Measurements from ENCODE around the gene MACO1. TPM values are rescaled to one million over a fixed set of nuclear protein-coding genes. Genes with fewer than 3 reads are reported as not detected.

MACO1 gene
- total RNA-seq, 1 experiment from 2014 or later = 22.9 TPM

DNA sequence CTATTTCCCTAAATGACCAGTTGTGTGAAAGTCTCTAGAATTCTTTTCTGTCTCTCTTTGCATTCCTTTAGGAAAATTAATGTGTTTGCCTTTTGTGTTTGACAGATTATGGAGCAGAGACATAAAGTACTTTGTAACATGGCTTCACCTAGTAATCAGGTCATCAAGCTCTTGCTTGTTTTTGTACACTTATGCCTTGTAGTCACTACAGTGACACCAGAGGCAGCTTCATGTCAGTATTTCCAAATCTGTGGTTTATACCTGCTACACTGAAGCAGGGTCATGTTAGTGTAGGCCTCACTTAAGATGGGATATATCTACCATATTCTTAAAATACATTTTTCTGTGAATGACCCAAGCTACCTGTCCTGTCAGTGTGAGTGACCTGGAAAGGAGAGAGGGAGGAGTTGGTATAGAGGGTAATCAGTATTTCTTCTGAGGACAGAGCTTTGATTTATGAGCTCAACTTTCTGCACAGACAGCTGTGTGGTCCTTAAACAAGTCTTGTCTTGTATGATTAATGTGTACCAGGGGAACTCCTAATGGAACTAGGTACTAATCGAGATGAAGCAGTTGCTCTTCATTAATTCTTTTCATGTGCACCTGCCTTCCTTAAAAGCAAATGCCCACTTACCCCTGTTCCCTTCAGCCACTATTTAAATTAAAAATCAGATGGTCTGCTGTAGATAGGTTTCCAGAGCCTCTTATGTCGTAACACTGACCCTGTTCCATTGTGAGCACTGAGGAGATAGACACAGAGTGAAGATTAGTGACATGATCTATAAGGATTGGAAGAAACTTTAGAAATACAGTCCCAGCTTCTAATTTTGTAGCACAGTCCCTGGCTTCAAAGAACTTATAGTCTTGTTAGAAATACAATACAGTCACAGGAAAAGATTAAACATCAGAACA lies 45.7 kb downstream of the MACO1 start:
- POLR2A ChIA-PET (ENCODE audit: low non-redundant PET) = no interaction called here
- peaks cover 3% of the 10 kb centered on the region for H3K4me1 ChIP-seq (ENCODE audit: insufficient read depth, low read length, poor library complexity, severe bottlenecking)
- TF ChIP-seq CTCF (conservative IDR thresholded peaks at IDR 0.05; ENCODE audit: low read depth, low read length) (no peak), EZH2 (IDR thresholded peaks at IDR 0.05; ENCODE audit: borderline replicate concordance, low read depth, low read length, poor library complexity, severe bottlenecking) (no peak)

GRCh38 chr1:25477448-25478034 lies 46.8 kb downstream of the MACO1 start:
- H3K9me3 ChIP-seq (ENCODE audit: low read depth, low read length, poor library complexity, severe bottlenecking) = no peaks in the 10 kb centered on the region
- BruUV-seq (replicated peaks) = no TSS peak
- H3K27me3 ChIP-seq (replicated peaks; ENCODE audit: insufficient read depth, low read depth, low read length, poor library complexity) = no peaks in the 10 kb centered on the region
- CTCF ChIA-PET = no interaction called here
- peaks cover 3% of the 10 kb centered on the region for H3K4me1 ChIP-seq (ENCODE audit: insufficient read depth, low read length, poor library complexity, severe bottlenecking)
- H3K4me3 ChIP-seq (ENCODE audit: low read depth, low read length, poor library complexity, severe bottlenecking) = no peak overlapping the region
- no peak overlapping the region for H3K27ac ChIP-seq (ENCODE audit: low read depth, low read length, poor library complexity, severe bottlenecking)
- H3K36me3 ChIP-seq (ENCODE audit: insufficient read depth, low read length, poor library complexity, severe bottlenecking) = no peaks in the 10 kb centered on the region
- DNase-seq (ENCODE audit: low spot score) = no peak
- intact Hi-C loops (cut with micrococcal nuclease; ENCODE audit: unreplicated experiment) = no loop called here
- POLR2A ChIA-PET (ENCODE audit: low non-redundant PET) = no interaction called here
- TF ChIP-seq CTCF (conservative IDR thresholded peaks at IDR 0.05; ENCODE audit: low read depth, low read length) (no peak), EZH2 (IDR thresholded peaks at IDR 0.05; ENCODE audit: borderline replicate concordance, low read depth, low read length, poor library complexity, severe bottlenecking) (no peak)

More for the DNA sequence above, 45.7 kb downstream of the MACO1 start:
- no peaks in the 10 kb centered on the region for H3K27me3 ChIP-seq (replicated peaks; ENCODE audit: insufficient read depth, low read depth, low read length, poor library complexity)
- no peak overlapping the region for H3K4me3 ChIP-seq (ENCODE audit: low read depth, low read length, poor library complexity, severe bottlenecking)
- H3K9me3 ChIP-seq (ENCODE audit: low read depth, low read length, poor library complexity, severe bottlenecking) = no peaks in the 10 kb centered on the region
- intact Hi-C loops (cut with micrococcal nuclease; ENCODE audit: unreplicated experiment) = no loop called here
- no peak overlapping the region for H3K27ac ChIP-seq (ENCODE audit: low read depth, low read length, poor library complexity, severe bottlenecking)
- CTCF ChIA-PET = interaction anchor here (0.5 kb wide), 1 partner anchor 23 kb away, joined by 5 read pairs; no protein-coding TSS in a partner anchor
- no TSS peak for BruUV-seq (replicated peaks)
- no peak for DNase-seq (ENCODE audit: low spot score)
- H3K36me3 ChIP-seq (ENCODE audit: insufficient read depth, low read length, poor library complexity, severe bottlenecking) = no peaks in the 10 kb centered on the region

DNA sequence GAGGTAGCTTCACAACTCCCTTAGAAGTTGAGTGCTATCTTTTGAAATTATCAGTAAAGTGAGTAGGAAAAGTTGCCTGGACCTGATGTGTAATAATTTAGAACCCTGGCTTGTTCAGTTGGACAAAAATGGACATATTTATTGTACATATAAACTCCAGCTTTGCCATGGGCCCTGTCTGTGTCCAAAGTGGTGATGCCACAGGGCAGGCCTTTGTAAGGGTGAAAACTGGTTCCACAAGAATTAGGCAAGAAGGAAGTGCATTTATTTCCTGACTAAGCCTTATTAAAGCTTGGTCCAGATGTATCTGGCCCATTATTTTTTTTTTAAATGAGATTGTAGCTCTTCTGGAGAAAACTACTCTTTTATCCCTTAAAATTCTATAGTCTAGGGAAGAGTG lies 47.9 kb downstream of the MACO1 start:
- Histone ChIP-seq H3K4me1 (ENCODE audit: insufficient read depth, low read length, poor library complexity, severe bottlenecking) (peaks cover 3% of the 10 kb centered on the region), H3K27ac (ENCODE audit: low read depth, low read length, poor library complexity, severe bottlenecking) (no peak overlapping the region), H3K9me3 (ENCODE audit: low read depth, low read length, poor library complexity, severe bottlenecking) (no peaks in the 10 kb centered on the region), H3K27me3 (replicated peaks; ENCODE audit: insufficient read depth, low read depth, low read length, poor library complexity) (no peaks in the 10 kb centered on the region), H3K4me3 (ENCODE audit: low read depth, low read length, poor library complexity, severe bottlenecking) (no peak overlapping the region), H3K36me3 (ENCODE audit: insufficient read depth, low read length, poor library complexity, severe bottlenecking) (no peaks in the 10 kb centered on the region)
- no TSS peak for BruUV-seq (replicated peaks)
- no peak for DNase-seq (ENCODE audit: low spot score)
- intact Hi-C loops (cut with micrococcal nuclease; ENCODE audit: unreplicated experiment) = no loop called here
- POLR2A ChIA-PET (ENCODE audit: low non-redundant PET) = no interaction called here
- CTCF ChIA-PET = no interaction called here
- TF ChIP-seq EZH2 (IDR thresholded peaks at IDR 0.05; ENCODE audit: borderline replicate concordance, low read depth, low read length, poor library complexity, severe bottlenecking) (no peak), CTCF (conservative IDR thresholded peaks at IDR 0.05; ENCODE audit: low read depth, low read length) (no peak)
